DMS53 treated with DMSO at 0.1 percent for 48 hours (cell line): ENCODE data around the gene TSPAN3.

ENCODE experiments used
- DNase-seq: peaks from one replicate; lab custom pipeline; 2025; ENCODE audit not compliant: unreplicated experiment; lab: John Stamatoyannopoulos, UW

The TSPAN3 gene

GRCh38 chr15:77034695-77035489, 36.0 kb downstream of the TSPAN3 start:
- no peak for DNase-seq

DNA sequence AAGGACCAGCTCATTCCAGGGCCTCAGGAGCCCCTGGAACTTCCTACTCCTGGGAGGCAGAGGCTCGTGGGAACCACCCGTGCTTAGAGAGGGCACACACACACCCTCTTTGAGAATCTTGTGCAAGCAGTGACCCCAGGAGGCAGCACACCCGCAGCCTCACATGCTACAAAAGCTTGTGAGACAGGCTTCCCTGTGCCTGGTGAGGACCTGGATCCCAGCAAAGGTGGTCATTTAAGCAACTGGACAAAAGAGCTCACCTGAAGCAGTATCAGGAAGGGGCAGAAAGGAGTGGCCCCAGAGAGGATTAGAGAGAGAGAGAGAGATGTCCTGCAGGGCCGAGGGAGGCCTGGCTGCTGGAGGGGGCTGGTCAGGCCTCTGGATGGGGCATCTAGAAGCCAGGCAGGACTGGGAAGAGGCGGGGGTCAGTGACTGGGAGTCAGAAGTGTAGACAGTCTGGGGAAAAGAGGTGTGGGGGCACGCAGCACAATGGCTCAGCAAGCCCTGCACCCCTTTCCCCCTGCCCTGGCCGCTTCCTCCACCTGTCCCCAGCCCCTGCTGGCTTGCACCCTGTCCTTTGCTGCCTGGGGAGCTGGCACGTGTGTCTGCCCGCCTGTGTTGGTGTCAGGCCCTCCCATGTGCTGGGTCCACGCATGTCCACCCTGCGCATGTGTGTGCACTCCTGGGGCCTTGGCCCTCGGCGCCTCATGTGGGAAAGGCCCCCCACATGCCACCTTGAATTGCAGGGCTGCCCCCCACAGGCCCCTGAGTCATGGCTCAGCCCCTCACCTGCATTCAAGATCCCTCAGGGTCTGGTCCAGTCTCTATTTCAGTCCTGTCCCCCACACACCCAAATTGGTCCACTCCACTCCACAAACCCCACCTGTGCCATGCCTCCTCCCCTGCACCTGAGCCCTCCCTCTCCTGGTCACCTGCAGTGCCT, 36.9 kb downstream of the TSPAN3 start:
- DNase-seq, result no peak

- DNase-seq, result no peak
These were observed 37.5 kb downstream of the TSPAN3 start for GRCh38 chr15:77033417-77033728.

GRCh38 chr15:77032647-77033416, 38.1 kb downstream of the TSPAN3 start:
- no peak for DNase-seq

GRCh38 chr15:77032052-77032646, 38.8 kb downstream of the TSPAN3 start:
- no peak for DNase-seq

DNA sequence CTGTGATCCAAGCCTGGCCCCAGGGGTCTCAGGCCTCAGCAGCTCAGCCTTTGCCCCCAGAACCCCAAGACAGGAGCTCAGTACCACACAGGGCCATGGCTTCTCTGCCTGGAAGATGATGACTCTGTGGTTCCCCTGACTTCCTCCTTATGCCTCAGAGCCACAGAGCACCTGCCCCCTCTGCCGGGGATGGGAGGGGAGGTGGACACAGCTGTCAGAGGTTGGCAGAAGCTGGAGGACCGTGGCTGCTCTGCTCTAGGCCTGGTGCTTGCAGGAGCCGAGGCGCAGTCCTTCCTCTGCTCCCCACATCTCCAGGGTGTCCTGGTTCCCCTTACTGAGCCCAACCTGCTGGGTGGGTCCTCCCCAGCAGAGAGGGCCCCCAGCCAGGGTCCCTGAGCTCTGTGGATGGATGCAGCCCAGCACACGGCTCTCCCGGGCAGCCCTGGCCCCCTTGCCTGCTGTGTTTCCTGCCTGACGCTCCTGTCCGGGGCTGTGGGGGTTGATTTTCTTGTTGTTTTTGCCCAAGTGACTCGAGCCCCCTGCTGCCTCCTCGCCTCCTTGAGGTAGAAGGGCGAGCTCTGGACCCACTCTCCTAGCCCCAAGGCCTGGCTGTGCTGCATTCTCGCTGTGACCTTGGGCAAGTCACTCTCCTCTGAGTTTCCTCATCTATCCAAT, 39.4 kb downstream of the TSPAN3 start:
- DNase-seq, result peak; percentile 33

- DNase-seq, result no peak
These were observed 40.0 kb downstream of the TSPAN3 start for GRCh38 chr15:77030928-77031375.

- no peak for DNase-seq
These were observed 40.6 kb downstream of the TSPAN3 start for GRCh38 chr15:77030048-77030927.

DNA sequence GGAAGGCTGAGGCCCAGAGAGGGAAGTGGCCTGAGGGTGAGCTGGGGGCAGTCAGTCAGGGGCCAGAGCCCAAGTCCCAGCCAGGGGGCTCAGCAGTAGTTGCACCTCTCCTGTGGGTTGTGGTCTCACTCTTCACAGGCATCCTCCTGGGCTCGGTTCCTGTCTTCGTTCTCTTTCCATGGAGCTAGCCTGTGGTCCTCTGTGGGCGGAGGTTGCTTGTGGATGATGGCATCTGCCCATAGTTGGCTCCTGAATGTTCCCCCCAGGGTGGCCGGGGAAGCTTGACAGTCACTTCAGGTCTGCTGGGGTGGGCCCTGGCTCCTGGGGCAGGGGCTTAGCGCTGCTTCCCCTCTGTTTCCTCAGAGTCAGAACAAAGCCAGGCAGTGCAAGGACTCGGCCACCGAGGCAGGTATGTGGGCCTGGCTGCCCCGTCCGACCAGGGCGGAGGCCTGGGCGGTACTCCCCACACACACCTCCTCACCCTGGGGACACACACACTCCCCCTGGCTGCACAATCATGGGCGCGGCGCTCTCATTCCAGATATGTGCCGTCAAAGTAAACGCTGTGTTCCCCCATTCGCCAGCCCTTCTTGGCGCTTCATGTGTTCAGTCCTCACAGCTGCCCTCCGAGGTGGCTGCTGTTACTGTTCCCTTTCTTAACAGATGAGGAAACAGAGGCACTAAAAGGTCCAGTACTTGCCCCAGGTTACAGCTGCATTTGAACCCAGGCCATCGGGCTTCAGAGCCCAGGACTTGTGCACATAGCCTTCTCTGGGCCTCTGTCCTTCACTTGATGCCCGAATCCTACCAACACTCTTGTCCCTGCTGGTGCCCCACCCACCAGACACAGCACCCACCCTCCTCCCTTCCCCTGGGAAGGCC, 41.5 kb downstream of the TSPAN3 start:
- DNase-seq, result no peak

- no peak for DNase-seq
These were observed 42.3 kb downstream of the TSPAN3 start for GRCh38 chr15:77028451-77029165.

- DNase-seq, result no peak
These were observed 43.0 kb downstream of the TSPAN3 start for GRCh38 chr15:77027697-77028450.

GRCh38 chr15:77027111-77027696, 43.7 kb downstream of the TSPAN3 start:
- no peak for DNase-seq

DNA sequence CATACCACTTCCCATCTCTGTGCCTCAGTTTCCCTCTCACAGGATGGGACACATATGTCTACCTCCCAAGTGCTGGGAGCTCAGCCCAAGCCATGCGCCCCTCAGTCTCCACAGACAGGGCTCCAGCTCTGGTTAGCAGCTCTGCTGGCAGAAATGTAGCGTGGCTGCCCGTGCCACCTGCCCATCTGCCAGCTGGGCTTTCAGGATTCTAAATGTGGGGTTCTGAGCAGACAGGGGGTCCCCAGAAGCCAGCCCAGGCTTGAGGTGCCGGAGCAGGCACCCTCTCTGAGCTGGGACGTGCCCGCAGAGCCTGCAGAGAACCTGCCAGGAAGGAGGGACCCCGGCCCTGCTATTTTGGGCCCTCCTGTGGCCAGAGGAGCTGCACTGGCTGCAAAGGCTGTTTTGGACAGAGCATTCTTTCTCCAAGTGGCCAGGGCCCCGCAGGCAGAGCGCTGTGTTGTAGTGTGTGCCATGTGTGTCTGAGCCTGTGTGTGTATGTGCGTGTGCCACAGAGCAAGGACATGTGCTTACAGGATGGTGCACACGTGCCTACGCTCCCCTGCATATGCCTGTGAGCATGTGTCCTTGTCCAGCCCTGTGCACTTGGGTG, 44.3 kb downstream of the TSPAN3 start:
- DNase-seq, result no peak

GRCh38 chr15:77025941-77026411, 44.9 kb downstream of the TSPAN3 start:
- DNase-seq, result no peak

DNA sequence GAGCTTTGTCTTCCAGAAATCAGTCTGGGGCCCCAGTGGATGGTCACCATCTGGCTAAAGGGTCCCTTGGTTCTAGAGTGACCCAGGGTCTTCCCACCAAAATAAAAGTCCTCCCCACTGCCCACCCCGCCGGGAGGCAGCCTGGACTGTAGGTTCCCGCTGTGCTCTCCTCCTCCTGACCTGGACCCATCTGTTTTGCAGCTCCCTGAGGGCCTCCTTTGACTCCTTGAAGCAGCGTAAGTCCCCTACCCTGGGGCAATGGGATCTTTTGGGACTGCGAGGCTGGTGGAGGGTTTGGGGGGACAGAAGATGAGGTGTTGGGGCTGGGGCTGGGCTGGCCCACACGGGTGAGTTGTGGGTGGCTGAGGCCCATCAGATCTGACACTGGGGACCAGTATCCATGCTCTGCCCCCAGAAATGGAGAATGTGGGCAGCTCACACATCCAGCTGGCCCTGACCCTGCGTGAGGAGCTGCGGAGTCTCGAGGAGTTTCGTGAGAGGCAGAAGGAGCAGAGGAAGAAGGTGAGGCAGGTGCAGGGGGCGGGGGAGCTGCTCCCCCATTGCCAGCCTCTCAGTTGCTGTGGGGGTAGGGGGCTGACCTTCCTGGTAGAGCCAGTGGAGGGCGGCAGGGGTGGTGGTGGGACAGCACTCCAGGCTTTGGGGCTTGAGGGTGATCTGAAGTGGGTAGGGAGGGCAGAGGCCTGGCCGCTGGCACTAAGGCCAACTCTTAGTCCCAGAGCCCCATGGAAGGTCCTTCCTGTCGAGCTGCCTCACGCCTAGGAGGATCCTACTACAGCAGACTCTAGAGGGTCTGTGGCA, 45.6 kb downstream of the TSPAN3 start:
- DNase-seq, result no peak
